ENCODE data around the gene KLK7.

Gene KLK7

GRCh38 chr19:50949861-50950260, 33.9 kb downstream of the KLK7 start:
- TF ChIP-seq CTCF (IDR thresholded peaks at IDR 0.05; ENCODE audit: control insufficient read depth, insufficient read depth, low read depth, low read length, missing control alignments) = no peak
- DNase-seq (ENCODE audit: low read depth) = no peak
- H3K4me3 ChIP-seq (ENCODE audit: control insufficient read depth, low read depth, low read length) = no peak overlapping the region

GRCh38 chr19:50947123-50947522, 36.6 kb downstream of the KLK7 start:
- DNase-seq (ENCODE audit: low read depth) = no peak
- H3K4me3 ChIP-seq (ENCODE audit: control insufficient read depth, low read depth, low read length) = no peak overlapping the region
- no peak for TF ChIP-seq CTCF (IDR thresholded peaks at IDR 0.05; ENCODE audit: control insufficient read depth, insufficient read depth, low read depth, low read length, missing control alignments)

GRCh38 chr19:50944795-50945194, 38.9 kb downstream of the KLK7 start:
- DNase-seq (ENCODE audit: low read depth) = no peak
- no peak overlapping the region for H3K4me3 ChIP-seq (ENCODE audit: control insufficient read depth, low read depth, low read length)
- TF ChIP-seq CTCF (IDR thresholded peaks at IDR 0.05; ENCODE audit: control insufficient read depth, insufficient read depth, low read depth, low read length, missing control alignments) = no peak

GRCh38 chr19:50943074-50943828, 40.5 kb downstream of the KLK7 start:
- no peak for DNase-seq (ENCODE audit: low read depth)
- no peak overlapping the region for H3K4me3 ChIP-seq (ENCODE audit: control insufficient read depth, low read depth, low read length)
- TF ChIP-seq CTCF (IDR thresholded peaks at IDR 0.05; ENCODE audit: control insufficient read depth, insufficient read depth, low read depth, low read length, missing control alignments) = no peak

GRCh38 chr19:50939596-50939995, 44.1 kb downstream of the KLK7 start:
- no peak for TF ChIP-seq CTCF (IDR thresholded peaks at IDR 0.05; ENCODE audit: control insufficient read depth, insufficient read depth, low read depth, low read length, missing control alignments)
- DNase-seq (ENCODE audit: low read depth) = no peak
- no peak overlapping the region for H3K4me3 ChIP-seq (ENCODE audit: control insufficient read depth, low read depth, low read length)

- TF ChIP-seq CTCF (IDR thresholded peaks at IDR 0.05; ENCODE audit: control insufficient read depth, insufficient read depth, low read depth, low read length, missing control alignments) = no peak
- no peak overlapping the region for H3K4me3 ChIP-seq (ENCODE audit: control insufficient read depth, low read depth, low read length)
- DNase-seq (ENCODE audit: low read depth) = peak; percentile 11
These were observed 50.1 kb downstream of the KLK7 start for GRCh38 chr19:50933640-50934039.

Data from AG09309 (cell line).